ENCODE measurements around the gene SF3B6. TPM values are rescaled to one million over a fixed set of nuclear protein-coding genes. Genes with fewer than 3 reads are reported as not detected.
"Not testable (repeated sequence)": the region's sequence is repeated elsewhere in the genome, so short reads cannot be mapped to it uniquely, and the experiment has no call there.

The SF3B6 gene
- total RNA-seq, 1 donor from 2014 or later = 76.5 TPM

DNA sequence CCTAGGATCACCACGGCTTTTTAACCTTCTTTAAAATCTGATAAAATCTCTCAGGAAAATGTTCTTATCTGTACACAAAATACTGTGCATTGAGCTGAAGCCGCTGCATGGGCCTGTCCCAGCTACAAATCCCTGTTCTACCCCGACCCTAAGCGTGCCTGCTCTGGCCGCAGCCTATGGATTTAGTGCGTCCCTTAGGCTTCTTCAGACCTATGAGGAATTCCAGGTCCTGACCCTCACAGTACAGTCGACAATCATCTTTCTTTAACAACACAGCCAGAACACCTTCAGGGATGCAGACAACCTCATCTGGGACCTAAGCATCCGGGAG is 28.5 kb downstream of the SF3B6 start:
- DNase-seq = no peak
- Mint-ChIP-seq H3K36me3 (ENCODE audit: unreplicated experiment) (no peaks in the 10 kb centered on the region), H3K27ac (ENCODE audit: unreplicated experiment) (no peak overlapping the region), H3K27me3 (ENCODE audit: unreplicated experiment) (peaks cover 5% of the 10 kb centered on the region), H3K9me3 (ENCODE audit: unreplicated experiment) (peaks cover 9% of the 10 kb centered on the region), H3K4me3 (ENCODE audit: unreplicated experiment) (peak overlapping the region; percentile 100), H3K4me1 (ENCODE audit: low read depth, unreplicated experiment) (peaks cover 13% of the 10 kb centered on the region)
- no peak for TF ChIP-seq CTCF (IDR thresholded peaks at IDR 0.05; ENCODE audit: partially characterized antibody, unreplicated experiment)

DNA sequence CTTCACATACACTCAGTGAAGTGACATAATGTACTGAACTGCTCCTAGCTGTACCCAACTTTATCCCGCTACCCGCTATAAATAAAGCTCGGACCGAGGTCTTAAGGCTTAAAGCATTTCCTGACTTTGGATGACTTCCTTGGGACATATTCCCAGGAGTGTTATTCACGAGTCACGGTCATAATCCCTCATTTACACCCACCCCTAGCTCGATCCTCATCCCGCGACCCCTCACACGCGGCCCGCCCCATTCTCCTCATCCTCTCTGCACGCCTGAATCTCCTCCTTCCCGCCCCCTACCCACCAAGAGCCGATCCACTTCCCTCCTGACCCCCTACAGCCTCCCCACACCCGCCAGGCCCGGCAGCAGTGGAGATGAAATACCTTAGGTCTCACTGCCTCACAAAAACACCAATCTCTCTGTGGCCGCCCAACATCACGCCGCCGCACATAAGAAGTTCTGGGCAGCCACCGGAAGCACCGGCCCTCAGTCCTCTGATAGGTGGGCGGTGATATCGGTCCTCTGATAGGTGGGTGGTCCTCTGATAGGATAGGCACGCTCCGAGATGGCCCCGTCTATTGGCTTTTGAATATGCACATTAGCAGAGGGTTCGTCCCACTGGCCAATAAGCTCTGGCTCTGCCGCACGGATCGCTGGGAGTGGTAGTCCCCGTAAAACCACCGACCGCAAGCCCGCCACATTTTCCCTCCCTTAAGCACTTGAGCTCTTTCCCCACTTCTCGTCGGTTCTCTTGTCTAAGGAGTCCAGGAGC is 29.0 kb downstream of the SF3B6 start, which contains the start of gene WDCP:
Gene WDCP (minus strand): TSS at position 462 of the 773 bp plus-strand sequence. CDS start 7,897 bp downstream, outside the sequence.
- Mint-ChIP-seq H3K27me3 (ENCODE audit: unreplicated experiment) (peaks cover 5% of the 10 kb centered on the region), H3K4me1 (ENCODE audit: low read depth, unreplicated experiment) (peaks cover 13% of the 10 kb centered on the region), H3K27ac (ENCODE audit: unreplicated experiment) (peak within 1 kb of the TSS; percentile 80), H3K4me3 (ENCODE audit: unreplicated experiment) (peak within 1 kb of the TSS; percentile 100), H3K9me3 (ENCODE audit: unreplicated experiment) (peaks cover 9% of the 10 kb centered on the region), H3K36me3 (ENCODE audit: unreplicated experiment) (no peaks in the 10 kb centered on the region)
- no peak for TF ChIP-seq CTCF (IDR thresholded peaks at IDR 0.05; ENCODE audit: partially characterized antibody, unreplicated experiment)
- DNase-seq = peak; percentile 88

DNA sequence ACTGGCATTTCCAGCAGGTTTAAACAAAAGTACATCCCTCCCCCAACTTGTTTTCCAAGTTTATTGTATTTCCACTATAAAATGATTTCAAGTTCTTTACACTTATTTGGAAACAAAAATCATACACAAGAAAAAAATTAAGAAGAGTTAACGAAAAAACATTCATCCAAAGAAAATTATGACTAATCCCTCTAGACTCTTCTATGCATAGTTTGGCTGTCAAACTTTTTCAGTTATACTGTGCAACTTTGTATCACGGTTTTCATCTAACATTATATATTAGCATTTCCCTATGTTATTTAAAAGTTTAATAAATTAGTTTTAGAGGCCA is 29.6 kb downstream of the SF3B6 start:
- Mint-ChIP-seq H3K9me3 (ENCODE audit: unreplicated experiment) (peaks cover 9% of the 10 kb centered on the region), H3K36me3 (ENCODE audit: unreplicated experiment) (no peaks in the 10 kb centered on the region), H3K27me3 (ENCODE audit: unreplicated experiment) (peaks cover 5% of the 10 kb centered on the region), H3K4me3 (ENCODE audit: unreplicated experiment) (peak overlapping the region; percentile 100), H3K27ac (ENCODE audit: unreplicated experiment) (no peak overlapping the region), H3K4me1 (ENCODE audit: low read depth, unreplicated experiment) (peaks cover 13% of the 10 kb centered on the region)
- DNase-seq = no peak
- TF ChIP-seq CTCF (IDR thresholded peaks at IDR 0.05; ENCODE audit: partially characterized antibody, unreplicated experiment) = no peak

DNA sequence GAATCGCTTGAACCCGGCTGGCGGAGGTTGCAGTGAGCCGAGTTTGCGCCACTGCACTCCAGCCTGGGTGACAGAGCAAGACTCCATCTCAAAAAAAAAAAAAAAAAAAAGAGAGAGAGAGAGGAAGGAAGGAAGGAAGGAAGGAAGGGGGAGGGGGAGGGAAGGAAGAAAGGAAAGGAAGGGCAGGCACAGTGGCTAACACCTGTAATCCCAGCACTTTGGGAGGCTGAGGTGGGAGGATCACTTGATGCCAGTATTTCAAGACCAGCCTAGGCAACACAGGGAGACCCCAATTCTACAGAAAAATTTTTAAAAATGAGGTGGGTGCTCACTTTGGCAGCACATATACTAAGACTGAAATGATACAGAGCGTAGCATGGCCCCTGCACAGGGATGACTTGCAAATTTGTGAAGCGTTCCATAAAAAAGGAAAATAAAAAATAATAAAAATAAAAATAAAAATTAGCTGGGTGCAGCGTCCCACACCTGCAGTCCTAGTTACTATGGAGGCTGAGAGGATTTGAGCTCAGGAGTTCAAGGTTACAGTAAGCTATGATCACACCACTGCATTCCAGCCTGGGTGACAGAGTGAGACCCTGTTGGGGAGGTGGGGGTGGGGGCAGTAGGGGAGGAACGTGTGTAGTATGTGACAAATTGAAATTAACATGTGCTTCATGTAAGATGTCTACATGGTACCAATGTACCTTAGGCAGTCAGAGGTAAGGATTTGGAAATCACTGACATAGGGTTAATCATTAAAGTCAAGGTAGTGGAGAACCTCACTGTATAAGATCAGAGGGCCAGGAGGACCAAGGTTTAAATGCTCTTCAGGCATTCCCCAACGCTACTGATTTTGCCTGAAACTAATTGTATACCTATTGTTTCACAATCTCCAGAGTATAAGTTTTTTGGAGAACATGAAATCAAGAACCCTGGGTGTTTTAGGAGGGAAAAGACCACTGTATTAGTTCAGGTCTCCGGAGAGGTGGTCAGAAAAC is 30.3 kb downstream of the SF3B6 start:
- peaks cover 13% of the 10 kb centered on the region for H3K4me1 Mint-ChIP-seq (ENCODE audit: low read depth, unreplicated experiment)
- TF ChIP-seq CTCF (IDR thresholded peaks at IDR 0.05; ENCODE audit: partially characterized antibody, unreplicated experiment) = no peak
- peak overlapping the region; percentile 100 for H3K4me3 Mint-ChIP-seq (ENCODE audit: unreplicated experiment)
- H3K27me3 Mint-ChIP-seq (ENCODE audit: unreplicated experiment) = peaks cover 5% of the 10 kb centered on the region
- no peak for DNase-seq
- H3K9me3 Mint-ChIP-seq (ENCODE audit: unreplicated experiment) = peaks cover 9% of the 10 kb centered on the region
- H3K36me3 Mint-ChIP-seq (ENCODE audit: unreplicated experiment) = no peaks in the 10 kb centered on the region
- no peak overlapping the region for H3K27ac Mint-ChIP-seq (ENCODE audit: unreplicated experiment)

GRCh38 chr2:24043133-24043532 is 33.0 kb downstream of the SF3B6 start:
- H3K27me3 Mint-ChIP-seq (ENCODE audit: unreplicated experiment); H3K36me3 Mint-ChIP-seq (ENCODE audit: unreplicated experiment); H3K9me3 Mint-ChIP-seq (ENCODE audit: unreplicated experiment); H3K27ac Mint-ChIP-seq (ENCODE audit: unreplicated experiment); H3K4me3 Mint-ChIP-seq (ENCODE audit: unreplicated experiment); DNase-seq: not testable (repeated sequence)
- peaks cover 13% of the 10 kb centered on the region for H3K4me1 Mint-ChIP-seq (ENCODE audit: low read depth, unreplicated experiment)

All from glutamatergic neuron (in vitro differentiated cells).